Spleen (tissue), 7 donors: ENCODE data around the gene PUS1.
"Not testable (repeated sequence)": the region's sequence is repeated elsewhere in the genome, so short reads cannot be mapped to it uniquely, and the experiment has no call there.

Experiments
- CTCF ChIP-seq, 11 experiments: fragments of 200-600 bp in 7 of 11; fragments of 450-650 bp in 4 of 11; sonication (generic) in 4 of 11; IDR thresholded peaks in 8 of 11; conservative IDR thresholded peaks in 3 of 11; 1 replicate in 7 of 11; 2 replicates in 4 of 11; pipeline versions ENCODE4 v1.4.0 to v1.8.0; 2016 to 2021; ENCODE audit warnings: antibody characterized with exemption in 11 of 11, inconsistent platforms in 4 of 11, mild to moderate bottlenecking in 1 of 11
- POLR2A ChIP-seq, 3 donors: fragments of 450-650 bp; IDR thresholded peaks; one replicate each; pipeline ENCODE4 v1.5.1; 2017; ENCODE audit warnings: antibody characterized with exemption in 3 of 3, mild to moderate bottlenecking in 1 of 3
- POLR2AphosphoS5 ChIP-seq, 3 donors: sonication (generic); formaldehyde crosslinking; IDR thresholded peaks; one replicate each; pipeline ENCODE4 v1.5.1; 2017; ENCODE audit warnings: antibody characterized with exemption in 3 of 3
- donor health status: DM: no; HTN: no; CAD: no; lungs with moderate emphysema.
- donor health status: DM: no; HTN: no; CAD: no.
- donor health status: DM: no; HTN: no; CAD: no.

- not testable (repeated sequence) for TF ChIP-seq POLR2AphosphoS5 (IDR thresholded peaks at IDR 0.05); CTCF (IDR thresholded peaks at IDR 0.05 in 8 of 11, conservative IDR thresholded peaks at IDR 0.05 in 3 of 11); POLR2A (IDR thresholded peaks at IDR 0.05)
These were observed 32.3 kb downstream of the PUS1 start for GRCh38 chr12:131961328-131961727.
